Hepatocyte (in vitro differentiated cells): Measurements from ENCODE around the gene P2RX1. TPM values are rescaled to one million over a fixed set of nuclear protein-coding genes. Genes with fewer than 3 reads are reported as not detected.

Experiments used
- DNase-seq: peaks from one replicate; pipeline ENCODE4 v3.0.0-alpha.2; 2016; ENCODE audit warnings: low spot score
- H2AFZ ChIP-seq: fragments of 200-600 bp; sonication (generic); 2 replicates; pipeline ENCODE4 v1.6.0; 2016; ENCODE audit warnings: antibody characterized with exemption, mild to moderate bottlenecking
- H3K27ac ChIP-seq: fragments of 200-600 bp; sonication (generic); 2 replicates; pipeline ENCODE4 v1.5.1; 2016; ENCODE audit warnings: mild to moderate bottlenecking
- H3K27me3 ChIP-seq: fragments of 200-600 bp; sonication (generic); 2 replicates; pipeline ENCODE4 v1.6.1; 2016
- H3K36me3 ChIP-seq: fragments of 200-600 bp; sonication (generic); replicated peaks from 2 replicates; pipeline ENCODE4 v1.5.1; 2016; ENCODE audit warnings: low read depth; ENCODE audit not compliant: insufficient read depth
- H3K4me1 ChIP-seq: fragments of 200-600 bp; sonication (generic); 2 replicates; pipeline ENCODE4 v1.5.1; 2016; ENCODE audit warnings: mild to moderate bottlenecking, moderate library complexity; ENCODE audit not compliant: insufficient read depth
- H3K4me2 ChIP-seq: fragments of 200-600 bp; sonication (generic); 2 replicates; pipeline ENCODE4 v1.6.0; 2016
- H3K4me3 ChIP-seq: fragments of 200-600 bp; sonication (generic); 2 replicates; pipeline ENCODE4 v1.5.1; 2016; ENCODE audit warnings: mild to moderate bottlenecking
- H3K79me2 ChIP-seq: fragments of 200-600 bp; sonication (generic); 2 replicates; pipeline ENCODE4 v1.6.0; 2017; ENCODE audit warnings: mild to moderate bottlenecking
- H3K9me2 ChIP-seq: fragments of 200-600 bp; sonication (generic); replicated peaks from 2 replicates; pipeline ENCODE4 v1.6.0; 2017; ENCODE audit warnings: mild to moderate bottlenecking; ENCODE audit not compliant: insufficient read depth
- H3K9me3 ChIP-seq: fragments of 200-600 bp; sonication (generic); 2 replicates; pipeline ENCODE4 v1.5.1; 2016; ENCODE audit warnings: low read depth, mild to moderate bottlenecking
- H4K20me1 ChIP-seq: fragments of 200-600 bp; sonication (generic); 2 replicates; pipeline ENCODE4 v1.6.0; 2016; ENCODE audit warnings: mild to moderate bottlenecking; ENCODE audit not compliant: insufficient read depth, poor library complexity, severe bottlenecking
- EZH2 ChIP-seq: fragments of 200-600 bp; sonication (generic); IDR thresholded peaks from 2 replicates; pipeline ENCODE4 v1.6.1; 2016; ENCODE audit warnings: antibody characterized with exemption, mild to moderate bottlenecking, borderline replicate concordance
- EZH2phosphoT487 ChIP-seq: fragments of 200-600 bp; sonication (generic); IDR thresholded peaks from one replicate; pipeline ENCODE4 v1.6.1; 2018; ENCODE audit warnings: antibody characterized with exemption, mild to moderate bottlenecking, low read depth, moderate library complexity; ENCODE audit not compliant: unreplicated experiment, severe bottlenecking
- WGBS: methylation state at CpG from one replicate; pipeline ENCODE4 v1.1.6; 2016; ENCODE audit warnings: low lambda C conversion rate; ENCODE audit errors: missing lambda C conversion rate; 5-methylcytosine and 5-hydroxymethylcytosine counted together
- polyA plus RNA-seq: library from polyadenylated mRNA; unstranded; fragments of >200 nt; fragmentation: Nextera tagmentation; extraction: Ambion mirVana; gene quantifications from 2 replicates; pipeline ENCODE4 v1.2.1, GENCODE V29; 2016
- total RNA-seq: library from RNA; depleted of rRNA; stranded (reverse); fragments of >200 nt; gene quantifications from 2 replicates; pipeline ENCODE4 v1.2.3, GENCODE V29; 2014
- TF ChIP-seq, protein P1 (sequence below): fragments of 200-600 bp; sonication (generic); IDR thresholded peaks from 2 replicates; pipeline ENCODE4 v1.5.1; 2016; ENCODE audit warnings: antibody characterized with exemption, mild to moderate bottlenecking; ENCODE audit not compliant: poor library complexity

P2RX1 gene
- total and polyA plus RNA-seq, 2 experiments from 2014 or later, result 0.50 to 1.8 TPM

- H3K4me1 ChIP-seq, result no peaks in the 10 kb centered on the region
- H3K4me3 ChIP-seq, result no peak overlapping the region
- H3K27ac ChIP-seq, result no peak overlapping the region
Observed at GRCh38 chr17:3903051-3903825, 13.0 kb downstream of the P2RX1 start.

DNA sequence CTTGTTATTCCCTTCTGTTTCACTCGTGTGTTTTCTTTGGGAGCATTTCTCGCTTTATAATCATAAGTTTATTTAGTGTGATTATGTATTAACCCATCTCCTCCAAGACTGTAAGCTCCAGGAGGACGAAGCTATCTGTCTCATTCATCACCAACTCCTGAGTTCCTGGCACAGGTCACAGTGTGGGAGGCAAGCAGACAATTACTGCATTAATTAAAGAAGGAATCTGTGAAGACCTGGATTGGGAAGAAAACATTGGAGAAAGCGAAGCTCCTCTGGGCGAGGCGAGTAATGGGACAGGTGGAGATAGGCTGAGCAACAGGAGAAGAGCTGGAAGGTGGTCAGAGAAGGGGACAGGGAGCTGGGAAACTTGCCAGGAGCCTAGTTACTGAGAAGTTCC is 15.6 kb downstream of the P2RX1 start:
- no peaks in the 10 kb centered on the region for H3K9me2 ChIP-seq
- H3K36me3 ChIP-seq, result no peaks in the 10 kb centered on the region
- TF ChIP-seq EZH2phosphoT487 (no peak), EZH2 (no peak)
- TF ChIP-seq, protein P1, sequence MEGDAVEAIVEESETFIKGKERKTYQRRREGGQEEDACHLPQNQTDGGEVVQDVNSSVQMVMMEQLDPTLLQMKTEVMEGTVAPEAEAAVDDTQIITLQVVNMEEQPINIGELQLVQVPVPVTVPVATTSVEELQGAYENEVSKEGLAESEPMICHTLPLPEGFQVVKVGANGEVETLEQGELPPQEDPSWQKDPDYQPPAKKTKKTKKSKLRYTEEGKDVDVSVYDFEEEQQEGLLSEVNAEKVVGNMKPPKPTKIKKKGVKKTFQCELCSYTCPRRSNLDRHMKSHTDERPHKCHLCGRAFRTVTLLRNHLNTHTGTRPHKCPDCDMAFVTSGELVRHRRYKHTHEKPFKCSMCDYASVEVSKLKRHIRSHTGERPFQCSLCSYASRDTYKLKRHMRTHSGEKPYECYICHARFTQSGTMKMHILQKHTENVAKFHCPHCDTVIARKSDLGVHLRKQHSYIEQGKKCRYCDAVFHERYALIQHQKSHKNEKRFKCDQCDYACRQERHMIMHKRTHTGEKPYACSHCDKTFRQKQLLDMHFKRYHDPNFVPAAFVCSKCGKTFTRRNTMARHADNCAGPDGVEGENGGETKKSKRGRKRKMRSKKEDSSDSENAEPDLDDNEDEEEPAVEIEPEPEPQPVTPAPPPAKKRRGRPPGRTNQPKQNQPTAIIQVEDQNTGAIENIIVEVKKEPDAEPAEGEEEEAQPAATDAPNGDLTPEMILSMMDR, result no peak
- no peak overlapping the region for H3K27ac ChIP-seq
- no peak overlapping the region for H3K4me2 ChIP-seq
- no peaks in the 10 kb centered on the region for H3K79me2 ChIP-seq
- DNase-seq, result no peak
- no peaks in the 10 kb centered on the region for H3K9me3 ChIP-seq
- H4K20me1 ChIP-seq, result no peaks in the 10 kb centered on the region
- 91% methylated on average over 6 of the region's 6 CpGs for WGBS
- no peaks in the 10 kb centered on the region for H3K27me3 ChIP-seq
- no peak overlapping the region for H2AFZ ChIP-seq
- H3K4me3 ChIP-seq, result no peak overlapping the region
- no peaks in the 10 kb centered on the region for H3K4me1 ChIP-seq

More at GRCh38 chr17:3903051-3903825, 13.0 kb downstream of the P2RX1 start:
- H3K9me3 ChIP-seq, result no peaks in the 10 kb centered on the region
- no peaks in the 10 kb centered on the region for H3K9me2 ChIP-seq
- 86% methylated on average over 22 of the region's 25 CpGs for WGBS
- H3K27me3 ChIP-seq, result no peaks in the 10 kb centered on the region
- no peak overlapping the region for H3K4me2 ChIP-seq
- TF ChIP-seq EZH2phosphoT487, result no peak
- no peak for TF ChIP-seq EZH2
- TF ChIP-seq, protein P1, result no peak
- H4K20me1 ChIP-seq, result no peaks in the 10 kb centered on the region
- no peak for DNase-seq
- no peaks in the 10 kb centered on the region for H3K36me3 ChIP-seq
- no peak overlapping the region for H2AFZ ChIP-seq
- H3K79me2 ChIP-seq, result no peaks in the 10 kb centered on the region

- Histone ChIP-seq H3K27me3 (no peaks in the 10 kb centered on the region), H4K20me1 (no peaks in the 10 kb centered on the region), H3K36me3 (no peaks in the 10 kb centered on the region), H2AFZ (no peak overlapping the region), H3K4me1 (peaks cover 14% of the 10 kb centered on the region), H3K4me3 (no peak overlapping the region), H3K4me2 (no peak overlapping the region), H3K9me2 (no peaks in the 10 kb centered on the region), H3K79me2 (no peaks in the 10 kb centered on the region), H3K9me3 (no peaks in the 10 kb centered on the region), H3K27ac (no peak overlapping the region)
- TF ChIP-seq EZH2phosphoT487, result no peak
- no peak for TF ChIP-seq EZH2
- 92% methylated on average over 12 of the region's 12 CpGs for WGBS
- no peak for DNase-seq
Observed at GRCh38 chr17:3897731-3898130, 18.5 kb downstream of the P2RX1 start.

- H3K27me3 ChIP-seq, result no peaks in the 10 kb centered on the region
- no peaks in the 10 kb centered on the region for H3K36me3 ChIP-seq
- no peak for DNase-seq
- H2AFZ ChIP-seq, result no peak overlapping the region
- H3K9me2 ChIP-seq, result no peaks in the 10 kb centered on the region
- 85% methylated on average over 6 of the region's 6 CpGs for WGBS
- H3K4me2 ChIP-seq, result no peak overlapping the region
- no peaks in the 10 kb centered on the region for H3K9me3 ChIP-seq
- H3K27ac ChIP-seq, result no peak overlapping the region
- H3K4me1 ChIP-seq, result peaks cover 19% of the 10 kb centered on the region
- H4K20me1 ChIP-seq, result no peaks in the 10 kb centered on the region
- no peaks in the 10 kb centered on the region for H3K79me2 ChIP-seq
- no peak for TF ChIP-seq EZH2
- TF ChIP-seq, protein P1, result no peak
- no peak for TF ChIP-seq EZH2phosphoT487
- H3K4me3 ChIP-seq, result no peak overlapping the region
Observed at GRCh38 chr17:3896968-3897235, 19.4 kb downstream of the P2RX1 start.
